A549 (cell line): ENCODE results near the gene PCDHAC1. TPM values are rescaled to one million over a fixed set of nuclear protein-coding genes. Genes with fewer than 3 reads are reported as not detected.

Source experiments
- ATAC-seq, 2 experiments: fragments of 200-7000 bp in 1 of 2; fragments of >200 bp in 1 of 2; cut with Nextera tagmentation in 1 of 2; cut with Tn5 transposase in 1 of 2; 3 replicates each; pipeline versions ENCODE4 v1.8.0 to v1.9.1; 2018 to 2020; ENCODE audit warnings: mild to moderate bottlenecking in 1 of 2, moderate library complexity in 1 of 2
- CTCF ChIA-PET: fragments of 300-600 bp; sonication (Branson Sonifier 250); formaldehyde crosslinking; extraction: SDS; loops from one replicate; lab custom pipeline; 2021; ENCODE audit warnings: antibody characterized with exemption, inconsistent platforms; lab: Yijun Ruan, JAX
- POLR2A ChIA-PET: fragments of 350-600 bp; formaldehyde crosslinking; extraction: SDS; loops from one replicate; lab custom pipeline; 2021; ENCODE audit warnings: antibody characterized with exemption, inconsistent platforms; lab: Yijun Ruan, JAX
- DNase-seq, 2 experiments: peaks; one replicate each; pipeline versions ENCODE4 v3.0.0 to v3.0.0-alpha.2; 2011 to 2016; ENCODE audit warnings: low read depth in 1 of 2, low spot score in 1 of 2
- FAIRE-seq: peaks from 2 replicates; lab custom pipeline; 2011; peaks lifted over from hg19 to GRCh38; lab: Jason Lieb, UNC
- H3K27ac ChIP-seq, 2 experiments: fragments of >200 bp; sonication (Bioruptor Twin); formaldehyde crosslinking; 3 replicates each; pipeline ENCODE4 v1.5.1; 2016 to 2017
- H3K4me1 ChIP-seq: fragments of >200 bp; sonication (Bioruptor Twin); formaldehyde crosslinking; 3 replicates; pipeline ENCODE4 v1.6.1; 2016
- H3K4me2 ChIP-seq: fragments of >200 bp; sonication (Bioruptor Twin); formaldehyde crosslinking; 3 replicates; pipeline ENCODE4 v1.6.1; 2016
- H3K4me3 ChIP-seq: fragments of >200 bp; sonication (Bioruptor Twin); formaldehyde crosslinking; 3 replicates; pipeline ENCODE4 v1.5.1; 2016
- H3K9me3 ChIP-seq: fragments of >200 bp; sonication (Bioruptor Twin); formaldehyde crosslinking; 3 replicates; pipeline ENCODE4 v1.6.1; 2016
- BHLHE40 ChIP-seq: IDR thresholded peaks from 2 replicates; pipeline ENCODE4 v1.6.1; 2012; ENCODE audit warnings: low read depth, low read length, inconsistent platforms
- CBX8 ChIP-seq: fragments of 200-600 bp; sonication (generic); IDR thresholded peaks from 2 replicates; pipeline ENCODE4 v1.6.1; 2016
- CEBPB ChIP-seq, 2 experiments: fragments of >200 bp in 1 of 2; sonication (Bioruptor Twin) in 1 of 2; formaldehyde crosslinking in 1 of 2; IDR thresholded peaks; 2 replicates each; pipeline ENCODE4 v1.6.1; 2012 to 2016
- CHD4 ChIP-seq: fragments of 200-600 bp; sonication (generic); IDR thresholded peaks from 2 replicates; pipeline ENCODE4 v1.6.1; 2016; ENCODE audit warnings: antibody characterized with exemption, mild to moderate bottlenecking, borderline replicate concordance
- EHMT2 ChIP-seq: fragments of 200-600 bp; sonication (generic); IDR thresholded peaks from 2 replicates; pipeline ENCODE4 v1.6.1; 2016; ENCODE audit warnings: antibody characterized with exemption, low read depth, mild to moderate bottlenecking, moderate library complexity
- EP300 ChIP-seq, 2 experiments: fragments of >200 bp; sonication (Bioruptor Twin); formaldehyde crosslinking; IDR thresholded peaks; 2 replicates in 1 of 2; 3 replicates in 1 of 2; pipeline ENCODE4 v1.6.1; 2016 to 2017
- FOSB ChIP-seq: fragments of 250-450 bp; sonication (Bioruptor Pico); IDR thresholded peaks from 2 replicates; pipeline ENCODE4 v1.5.0; 2020; ENCODE audit warnings: mild to moderate bottlenecking, moderate library complexity
- FOSL2 ChIP-seq, 2 experiments: fragments of 450-650 bp in 1 of 2; fragments of >200 bp in 1 of 2; sonication (Bioruptor Twin) in 1 of 2; formaldehyde crosslinking; IDR thresholded peaks; 2 replicates each; pipeline versions ENCODE4 v1.5.0 to v1.6.1; 2016 to 2020; ENCODE audit warnings: mild to moderate bottlenecking in 1 of 2, moderate library complexity in 1 of 2
- GATA3 ChIP-seq: IDR thresholded peaks from 2 replicates; pipeline ENCODE4 v1.6.1; 2012; ENCODE audit warnings: borderline replicate concordance
- MAFK ChIP-seq: fragments of 450-650 bp; IDR thresholded peaks from 2 replicates; pipeline ENCODE4 v1.6.1; 2014; ENCODE audit not compliant: partially characterized antibody
- MAZ ChIP-seq: fragments of 150-350 bp; IDR thresholded peaks from 2 replicates; pipeline ENCODE4 v1.6.1; 2014; ENCODE audit warnings: antibody characterized with exemption, low read depth, low read length, borderline replicate concordance
- MYC ChIP-seq: IDR thresholded peaks from 2 replicates; pipeline ENCODE4 v1.6.1; 2012; ENCODE audit warnings: mild to moderate bottlenecking, inconsistent platforms, low read length, improper control_type of control experiment, borderline replicate concordance
- NR3C1 ChIP-seq: fragments of >200 bp; sonication (Bioruptor Twin); formaldehyde crosslinking; IDR thresholded peaks from 3 replicates; pipeline ENCODE4 v1.6.1; 2017
- POLR2A ChIP-seq: IDR thresholded peaks from 2 replicates; pipeline ENCODE4 v1.6.1; 2012; ENCODE audit warnings: mild to moderate bottlenecking, low read length
- RARB ChIP-seq: fragments of 250-450 bp; sonication (Bioruptor Pico); IDR thresholded peaks from 2 replicates; pipeline ENCODE4 v1.8.0; 2021; ENCODE audit warnings: mild to moderate bottlenecking, moderate library complexity
- RCOR1 ChIP-seq: fragments of 150-350 bp; IDR thresholded peaks from 2 replicates; pipeline ENCODE4 v1.6.1; 2014; ENCODE audit warnings: antibody characterized with exemption, low read length, low read depth
- RFX5 ChIP-seq: fragments of 450-650 bp; IDR thresholded peaks from 2 replicates; pipeline ENCODE4 v1.7.1; 2014; ENCODE audit warnings: antibody characterized with exemption, mild to moderate bottlenecking, moderate library complexity
- WGBS: methylation state at CpG from one replicate; pipeline ENCODE4 v1.1.6; 2017; ENCODE audit errors: missing lambda C conversion rate; 5-methylcytosine and 5-hydroxymethylcytosine counted together
- polyA plus RNA-seq, 4 experiments: library from polyadenylated mRNA; depleted of rRNA in 3 of 4; stranded (reverse); fragments of >200 nt; fragmentation: RNase III in 1 of 4; extraction: RNeasy Plus Mini Kit Qiagen cat#74134 plus additional on column Dnase treatment in 1 of 4; gene quantifications; 2 replicates in 3 of 4; 3 replicates in 1 of 4; pipeline ENCODE4 v1.2.3, GENCODE V29; 2011 to 2017
- TF ChIP-seq, protein P1 (sequence below): fragments of >200 bp; sonication (Bioruptor Twin); formaldehyde crosslinking; IDR thresholded peaks from 2 replicates; pipeline ENCODE4 v1.6.1; 2016
- TF ChIP-seq, protein P2 (sequence below): fragments of 250-450 bp; sonication (Bioruptor Pico); IDR thresholded peaks from 2 replicates; pipeline ENCODE4 v1.5.0; 2021; ENCODE audit warnings: mild to moderate bottlenecking, moderate library complexity, borderline replicate concordance
- TF ChIP-seq, protein P3 (sequence below): IDR thresholded peaks from 2 replicates; pipeline ENCODE4 v1.6.1; 2012
- TF ChIP-seq, protein P4 (sequence below): IDR thresholded peaks from 2 replicates; pipeline ENCODE4 v1.6.1; 2012
- TF ChIP-seq, protein P5 (sequence below): fragments of 250-450 bp; sonication (Bioruptor Pico); IDR thresholded peaks from 2 replicates; pipeline ENCODE4 v1.5.0; 2020; ENCODE audit warnings: low read depth, mild to moderate bottlenecking, moderate library complexity

Gene PCDHAC1
- polyA plus RNA-seq, 2 of the 4 experiments (the other 2 are of a cell fraction), result 0.57 to 3.3 TPM

DNA sequence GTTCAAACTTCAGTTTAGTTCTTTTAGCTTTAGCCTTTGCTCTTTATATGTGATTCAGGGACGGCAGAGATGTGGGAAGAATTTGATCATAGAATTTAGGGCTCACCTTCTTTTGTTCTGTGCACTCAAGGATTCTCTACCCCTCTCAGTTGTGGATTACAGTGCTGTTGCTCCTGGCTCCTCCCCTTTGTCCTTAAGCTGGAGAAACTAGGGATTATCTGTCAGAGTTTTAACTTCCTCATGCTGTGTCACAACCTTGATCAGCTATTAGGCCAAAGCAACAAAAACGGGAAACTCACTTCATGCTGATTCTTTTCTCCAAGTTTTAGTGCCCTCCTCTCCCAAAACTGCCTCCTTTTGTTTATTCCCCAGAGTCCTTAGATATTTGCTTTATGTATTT is 27.1 kb downstream of the PCDHAC1 start:
- POLR2A ChIA-PET, result no interaction called here
- Histone ChIP-seq H3K4me3 (no peak overlapping the region), H3K9me3 (no peaks in the 10 kb centered on the region; the same call in 2 of the 3 replicates), H3K27ac (no peak overlapping the region), H3K4me2 (no peak overlapping the region), H3K4me1 (no peaks in the 10 kb centered on the region)
- no peak for ATAC-seq
- no peak for DNase-seq
- CTCF ChIA-PET, result interaction anchor here (0.9 to 1.3 kb wide), 4 partner anchors 13 to 78 kb away, joined by 3 to 6 read pairs (median 4); partner anchors contain the start of genes PCDHA12, PCDHAC1 and PCDHAC2
- WGBS, result 10% methylated on average over 2 of the region's 2 CpGs
- TF ChIP-seq FOSB (CRISPR knock-in tag), result no peak
- no peak for TF ChIP-seq CHD4
- TF ChIP-seq, protein P1, sequence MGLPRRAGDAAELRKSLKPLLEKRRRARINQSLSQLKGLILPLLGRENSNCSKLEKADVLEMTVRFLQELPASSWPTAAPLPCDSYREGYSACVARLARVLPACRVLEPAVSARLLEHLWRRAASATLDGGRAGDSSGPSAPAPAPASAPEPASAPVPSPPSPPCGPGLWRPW, result no peak
- TF ChIP-seq, protein P2, sequence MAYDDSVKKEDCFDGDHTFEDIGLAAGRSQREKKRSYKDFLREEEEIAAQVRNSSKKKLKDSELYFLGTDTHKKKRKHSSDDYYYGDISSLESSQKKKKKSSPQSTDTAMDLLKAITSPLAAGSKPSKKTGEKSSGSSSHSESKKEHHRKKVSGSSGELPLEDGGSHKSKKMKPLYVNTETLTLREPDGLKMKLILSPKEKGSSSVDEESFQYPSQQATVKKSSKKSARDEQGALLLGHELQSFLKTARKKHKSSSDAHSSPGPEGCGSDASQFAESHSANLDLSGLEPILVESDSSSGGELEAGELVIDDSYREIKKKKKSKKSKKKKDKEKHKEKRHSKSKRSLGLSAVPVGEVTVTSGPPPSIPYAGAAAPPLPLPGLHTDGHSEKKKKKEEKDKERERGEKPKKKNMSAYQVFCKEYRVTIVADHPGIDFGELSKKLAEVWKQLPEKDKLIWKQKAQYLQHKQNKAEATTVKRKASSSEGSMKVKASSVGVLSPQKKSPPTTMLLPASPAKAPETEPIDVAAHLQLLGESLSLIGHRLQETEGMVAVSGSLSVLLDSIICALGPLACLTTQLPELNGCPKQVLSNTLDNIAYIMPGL (CRISPR knock-in tag), result no peak
- TF ChIP-seq FOSL2 (IDR thresholded peaks at IDR 0.05), result no peak
- TF ChIP-seq FOSL2 (CRISPR knock-in tag; IDR thresholded peaks at IDR 0.05), result no peak
- TF ChIP-seq POLR2A, result no peak
- TF ChIP-seq RARB (CRISPR knock-in tag), result no peak
- no peak for TF ChIP-seq CBX8
- TF ChIP-seq MAZ, result no peak
- no peak for TF ChIP-seq MAFK
- TF ChIP-seq, protein P3, sequence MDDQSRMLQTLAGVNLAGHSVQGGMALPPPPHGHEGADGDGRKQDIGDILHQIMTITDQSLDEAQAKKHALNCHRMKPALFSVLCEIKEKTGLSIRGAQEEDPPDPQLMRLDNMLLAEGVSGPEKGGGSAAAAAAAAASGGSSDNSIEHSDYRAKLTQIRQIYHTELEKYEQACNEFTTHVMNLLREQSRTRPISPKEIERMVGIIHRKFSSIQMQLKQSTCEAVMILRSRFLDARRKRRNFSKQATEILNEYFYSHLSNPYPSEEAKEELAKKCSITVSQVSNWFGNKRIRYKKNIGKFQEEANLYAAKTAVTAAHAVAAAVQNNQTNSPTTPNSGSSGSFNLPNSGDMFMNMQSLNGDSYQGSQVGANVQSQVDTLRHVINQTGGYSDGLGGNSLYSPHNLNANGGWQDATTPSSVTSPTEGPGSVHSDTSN, result no peak
- no peak for TF ChIP-seq GATA3
- TF ChIP-seq BHLHE40, result no peak
- no peak for TF ChIP-seq RFX5
- no peak for TF ChIP-seq NR3C1
- TF ChIP-seq, protein P4, sequence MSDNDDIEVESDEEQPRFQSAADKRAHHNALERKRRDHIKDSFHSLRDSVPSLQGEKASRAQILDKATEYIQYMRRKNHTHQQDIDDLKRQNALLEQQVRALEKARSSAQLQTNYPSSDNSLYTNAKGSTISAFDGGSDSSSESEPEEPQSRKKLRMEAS, result no peak
- no peak for TF ChIP-seq EHMT2
- no peak for TF ChIP-seq RCOR1
- no peak for TF ChIP-seq EP300 (IDR thresholded peaks at IDR 0.05)
- TF ChIP-seq MYC, result no peak
- FAIRE-seq, result no peak

DNA sequence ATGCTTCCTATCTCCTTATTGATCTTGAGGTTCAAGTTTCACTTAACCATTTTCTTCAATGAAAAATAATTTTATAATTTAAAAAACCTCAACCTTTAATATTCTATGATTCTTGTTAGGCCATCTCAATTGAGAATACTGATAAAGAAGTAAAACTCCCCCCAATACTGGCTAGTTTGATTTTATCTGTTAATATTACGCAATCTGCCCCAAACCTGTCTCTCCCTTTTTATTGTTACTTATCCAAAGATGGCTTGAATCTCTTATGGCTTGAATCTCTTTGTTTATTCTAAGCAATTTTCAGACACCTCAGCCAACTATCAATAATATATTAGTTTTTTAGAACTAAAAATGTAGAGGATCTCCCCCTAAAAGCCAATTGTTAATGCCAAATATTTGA is 36.1 kb downstream of the PCDHAC1 start:
- Histone ChIP-seq H3K27ac (no peak overlapping the region), H3K4me3 (no peak overlapping the region), H3K4me2 (no peak overlapping the region), H3K4me1 (peaks cover 7% of the 10 kb centered on the region; the same call in 1 of the 3 replicates), H3K9me3 (no peaks in the 10 kb centered on the region)
- DNase-seq, result no peak
- POLR2A ChIA-PET, result no interaction called here
- no peak for ATAC-seq
- TF ChIP-seq, protein P5, sequence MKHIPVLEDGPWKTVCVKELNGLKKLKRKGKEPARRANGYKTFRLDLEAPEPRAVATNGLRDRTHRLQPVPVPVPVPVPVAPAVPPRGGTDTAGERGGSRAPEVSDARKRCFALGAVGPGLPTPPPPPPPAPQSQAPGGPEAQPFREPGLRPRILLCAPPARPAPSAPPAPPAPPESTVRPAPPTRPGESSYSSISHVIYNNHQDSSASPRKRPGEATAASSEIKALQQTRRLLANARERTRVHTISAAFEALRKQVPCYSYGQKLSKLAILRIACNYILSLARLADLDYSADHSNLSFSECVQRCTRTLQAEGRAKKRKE (CRISPR knock-in tag), result no peak
- TF ChIP-seq CEBPB (IDR thresholded peaks at IDR 0.05), result peak; percentile 59 to 64; a peak in 3 of 4 replicates
- CTCF ChIA-PET, result interaction anchor here (1.3 kb wide), 1 partner anchor 78 kb away, joined by 4 read pairs; no protein-coding TSS in a partner anchor
- no peak for FAIRE-seq
- WGBS, result 45% methylated on average over 1 of the region's 1 CpG
